ENCODE results near the gene GJA1. TPM values are rescaled to one million over a fixed set of nuclear protein-coding genes. Genes with fewer than 3 reads are reported as not detected.

GJA1 gene
- polyA plus RNA-seq, 2 donors = 21.5 to 76.7 TPM

Other genes starting within 250 kb of the GJA1 start
- gene TBC1D32, start 101.2 kb upstream of the GJA1 start, polyA plus RNA-seq = 1 to 10 TPM; 1.1 to 1.2 TPM

Data from esophagus (tissue), 2 donors.